Placental epithelial cell (primary cell): ENCODE measurements around the gene CAVIN4. TPM values are rescaled to one million over a fixed set of nuclear protein-coding genes. Genes with fewer than 3 reads are reported as not detected.

Experiments used
- total RNA-seq: library from RNA; depleted of rRNA; stranded (reverse); fragments of >200 nt; gene quantifications from 2 replicates; pipeline ENCODE4 v1.2.3, GENCODE V29; 2012

The CAVIN4 gene, protein sequence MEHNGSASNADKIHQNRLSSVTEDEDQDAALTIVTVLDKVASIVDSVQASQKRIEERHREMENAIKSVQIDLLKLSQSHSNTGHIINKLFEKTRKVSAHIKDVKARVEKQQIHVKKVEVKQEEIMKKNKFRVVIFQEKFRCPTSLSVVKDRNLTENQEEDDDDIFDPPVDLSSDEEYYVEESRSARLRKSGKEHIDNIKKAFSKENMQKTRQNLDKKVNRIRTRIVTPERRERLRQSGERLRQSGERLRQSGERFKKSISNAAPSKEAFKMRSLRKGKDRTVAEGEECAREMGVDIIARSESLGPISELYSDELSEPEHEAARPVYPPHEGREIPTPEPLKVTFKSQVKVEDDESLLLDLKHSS
- total RNA-seq, result 0.33 and 0.79 TPM in 2 replicates

DNA sequence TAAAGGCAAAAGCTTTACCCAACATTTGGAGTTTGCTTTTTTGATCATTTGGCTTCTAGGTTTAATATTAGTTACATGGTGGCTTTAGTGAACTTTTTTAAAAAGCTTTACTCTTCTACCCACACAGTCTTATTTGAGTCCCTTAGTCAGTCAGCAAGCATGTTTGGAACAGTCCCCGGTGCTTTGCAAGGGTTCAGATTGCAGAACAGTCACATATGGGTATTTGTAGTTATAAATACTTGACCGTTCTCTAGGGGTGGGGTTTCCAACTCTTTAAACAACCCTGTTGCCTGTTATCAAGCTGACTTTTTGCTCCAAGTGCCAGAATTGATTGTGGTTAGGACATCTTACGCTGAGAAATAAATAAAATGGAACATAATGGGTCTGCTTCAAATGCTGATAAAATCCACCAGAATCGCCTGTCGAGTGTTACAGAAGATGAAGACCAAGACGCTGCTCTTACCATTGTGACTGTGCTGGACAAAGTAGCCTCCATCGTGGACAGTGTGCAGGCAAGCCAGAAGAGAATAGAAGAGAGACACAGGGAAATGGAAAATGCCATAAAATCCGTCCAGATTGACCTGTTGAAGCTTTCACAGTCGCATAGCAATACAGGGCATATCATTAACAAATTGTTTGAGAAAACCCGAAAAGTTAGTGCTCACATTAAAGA is at the start of gene CAVIN4:
Gene CAVIN4, plus strand, starts transcription at position 304 of the 673 bp plus-strand sequence. Its CDS starts 65 bp downstream, at position 369.

Other genes with a start within 250 kb of the CAVIN4 start
- gene TEX10, start 225.1 kb upstream of the CAVIN4 start, total RNA-seq, result 27.5 and 37.2 TPM in 2 replicates
- 29.4 and 56.1 TPM in 2 replicates for gene MSANTD3, start 150.9 kb upstream of the CAVIN4 start, total RNA-seq
- gene TMEFF1, start 104.9 kb upstream of the CAVIN4 start, total RNA-seq, result 0.22 and 0.39 TPM in 2 replicates